GM12878 (cell line): Measurements from ENCODE around the gene PTGIS. TPM values are rescaled to one million over a fixed set of nuclear protein-coding genes. Genes with fewer than 3 reads are reported as not detected.

Experiments
- CEBPZ ChIP-seq: fragments of 150-350 bp; IDR thresholded peaks from 2 replicates; pipeline ENCODE4 v1.6.1; 2016; ENCODE audit warnings: low read depth, low read length
- E4F1 ChIP-seq: fragments of 450-650 bp; IDR thresholded peaks from 2 replicates; pipeline ENCODE4 v1.6.1; 2018; ENCODE audit warnings: borderline replicate concordance, mild to moderate bottlenecking; ENCODE audit not compliant: partially characterized antibody
- GABPA ChIP-seq: IDR thresholded peaks from 2 replicates; pipeline ENCODE4 v1.6.1; 2014; ENCODE audit warnings: antibody characterized with exemption, low read depth, mild to moderate bottlenecking, inconsistent platforms
- LARP7 ChIP-seq: fragments of 450-650 bp; IDR thresholded peaks from 2 replicates; pipeline ENCODE4 v1.6.1; 2017; ENCODE audit warnings: mild to moderate bottlenecking
- USF1 ChIP-seq: IDR thresholded peaks from 2 replicates; pipeline ENCODE4 v1.6.1; 2011; ENCODE audit warnings: borderline replicate concordance, low read depth, mild to moderate bottlenecking, moderate library complexity, mixed read lengths, low read length; ENCODE audit not compliant: insufficient read depth; ENCODE audit errors: extremely low read length
- USF2 ChIP-seq: IDR thresholded peaks from 2 replicates; pipeline ENCODE4 v1.6.1; 2011; ENCODE audit warnings: low read depth, low read length, improper control_type of control experiment, borderline replicate concordance
- polyA plus RNA-seq, 11 experiments: library from polyadenylated mRNA; depleted of rRNA in 4 of 11; unstranded in 6 of 11; stranded (reverse) in 5 of 11; fragments of >200 nt; fragmentation: Nextera tagmentation in 4 of 11; fragmentation: Illumina TruSeq in 1 of 11; extraction: Ambion mirVana in 4 of 11; extraction: Trizol in 1 of 11; gene quantifications; 1 replicate in 1 of 11; 2 replicates in 10 of 11; pipeline versions ENCODE4 v1.2.1 to v1.2.3, GENCODE V29; 2011 to 2016; ENCODE audit warnings: inconsistent platforms in 2 of 11, missing spikeins in 2 of 11, low read depth in 1 of 11
- total RNA-seq, 4 experiments: library from RNA; depleted of rRNA in 3 of 4; stranded (reverse); fragments of >200 nt in 3 of 4; fragmentation: Illumina TruSeq in 1 of 4; extraction: Trizol in 1 of 4; gene quantifications; 2 replicates each; pipeline versions ENCODE4 v1.2.1 to v1.2.3, GENCODE V29; 2013 to 2021

PTGIS gene
- total and polyA plus RNA-seq, 10 of the 15 experiments (the other 5 are each of a cell fraction or from before 2014, with no cell fraction given): 0.10 TPM; not detected in 9

GRCh38 chr20:49503176-49503575, 64.8 kb downstream of the PTGIS start (continued):
- no peak for TF ChIP-seq GABPA
- no peak for TF ChIP-seq LARP7
- TF ChIP-seq CEBPZ: no peak
- no peak for TF ChIP-seq USF1
- no peak for TF ChIP-seq USF2
- no peak for TF ChIP-seq E4F1
